ENCODE measurements around the gene ANGPTL4.

- TF ChIP-seq EGR1 (IDR thresholded peaks at IDR 0.05) (no peak), EP300 (IDR thresholded peaks at IDR 0.05; ENCODE audit: borderline replicate concordance) (no peak), NFIC (IDR thresholded peaks at IDR 0.05) (no peak), TAF1 (IDR thresholded peaks at IDR 0.05; ENCODE audit: low read depth) (no peak), MAX (IDR thresholded peaks at IDR 0.05) (no peak), RAD21 (IDR thresholded peaks at IDR 0.05; ENCODE audit: low read depth) (no peak), YY1 (IDR thresholded peaks at IDR 0.05; ENCODE audit: low read depth) (no peak), CEBPB (IDR thresholded peaks at IDR 0.05) (no peak)
Observed at GRCh38 chr19:8403098-8403819, 39.3 kb downstream of the ANGPTL4 start.
